Activated naive CD4-positive, alpha-beta T cell treated with anti-CD3 and anti-CD28 coated beads, Interleukin-2, amount 50 U/mL, for 24 hours (primary cell): ENCODE results near the gene FHDC1.

Experiments
- H3K27ac Mint-ChIP-seq: one replicate; pipeline ENCODE4 v1.8.0; 2021; ENCODE audit warnings: mild to moderate bottlenecking, mixed read lengths
- H3K27me3 Mint-ChIP-seq: one replicate; pipeline ENCODE4 v1.8.0; 2021; ENCODE audit warnings: mixed read lengths
- H3K36me3 Mint-ChIP-seq: one replicate; pipeline ENCODE4 v1.8.0; 2021; ENCODE audit warnings: mixed read lengths
- H3K4me1 Mint-ChIP-seq: one replicate; pipeline ENCODE4 v1.8.0; 2021; ENCODE audit warnings: mixed read lengths
- H3K4me3 Mint-ChIP-seq: one replicate; pipeline ENCODE4 v1.8.0; 2021; ENCODE audit warnings: mild to moderate bottlenecking, mixed read lengths
- H3K9me3 Mint-ChIP-seq: one replicate; pipeline ENCODE4 v1.8.0; 2021; ENCODE audit warnings: mixed read lengths

Gene FHDC1

GRCh38 chr4:153018684-153019083 is 82.6 kb downstream of the FHDC1 start:
- no peaks in the 10 kb centered on the region for H3K9me3 Mint-ChIP-seq
- H3K36me3 Mint-ChIP-seq: no peaks in the 10 kb centered on the region
- H3K27me3 Mint-ChIP-seq: no peaks in the 10 kb centered on the region
- no peak overlapping the region for H3K27ac Mint-ChIP-seq
- H3K4me1 Mint-ChIP-seq: no peaks in the 10 kb centered on the region
- no peak overlapping the region for H3K4me3 Mint-ChIP-seq

- H3K4me3 Mint-ChIP-seq: no peak overlapping the region
- H3K27ac Mint-ChIP-seq: no peak overlapping the region
- H3K4me1 Mint-ChIP-seq: peaks cover 5% of the 10 kb centered on the region
- no peaks in the 10 kb centered on the region for H3K27me3 Mint-ChIP-seq
- no peaks in the 10 kb centered on the region for H3K36me3 Mint-ChIP-seq
- no peaks in the 10 kb centered on the region for H3K9me3 Mint-ChIP-seq
These were observed 83.8 kb downstream of the FHDC1 start for GRCh38 chr4:153019906-153020305.

GRCh38 chr4:153020457-153020856 is 84.3 kb downstream of the FHDC1 start:
- Mint-ChIP-seq H3K36me3 (no peaks in the 10 kb centered on the region), H3K27ac (no peak overlapping the region), H3K4me1 (peaks cover 5% of the 10 kb centered on the region), H3K9me3 (no peaks in the 10 kb centered on the region), H3K4me3 (no peak overlapping the region), H3K27me3 (no peaks in the 10 kb centered on the region)

GRCh38 chr4:153021276-153021675 is 85.2 kb downstream of the FHDC1 start:
- Mint-ChIP-seq H3K4me3 (no peak overlapping the region), H3K9me3 (no peaks in the 10 kb centered on the region), H3K27me3 (no peaks in the 10 kb centered on the region), H3K36me3 (no peaks in the 10 kb centered on the region), H3K27ac (no peak overlapping the region), H3K4me1 (peaks cover 5% of the 10 kb centered on the region)

GRCh38 chr4:153022241-153022715 is 86.2 kb downstream of the FHDC1 start:
- H3K4me1 Mint-ChIP-seq: peaks cover 5% of the 10 kb centered on the region
- no peak overlapping the region for H3K4me3 Mint-ChIP-seq
- no peak overlapping the region for H3K27ac Mint-ChIP-seq
- no peaks in the 10 kb centered on the region for H3K36me3 Mint-ChIP-seq
- no peaks in the 10 kb centered on the region for H3K27me3 Mint-ChIP-seq
- no peaks in the 10 kb centered on the region for H3K9me3 Mint-ChIP-seq

GRCh38 chr4:153023139-153023538 is 87.0 kb downstream of the FHDC1 start:
- Mint-ChIP-seq H3K4me1 (peaks cover 5% of the 10 kb centered on the region), H3K36me3 (no peaks in the 10 kb centered on the region), H3K9me3 (no peaks in the 10 kb centered on the region), H3K27ac (no peak overlapping the region), H3K27me3 (no peaks in the 10 kb centered on the region), H3K4me3 (no peak overlapping the region)

GRCh38 chr4:153023692-153024394 is 87.7 kb downstream of the FHDC1 start:
- Mint-ChIP-seq H3K4me3 (no peak overlapping the region), H3K27me3 (no peaks in the 10 kb centered on the region), H3K36me3 (peaks cover under 1% of the 10 kb centered on the region), H3K9me3 (peaks cover 1% of the 10 kb centered on the region), H3K27ac (no peak overlapping the region), H3K4me1 (peaks cover 5% of the 10 kb centered on the region)

GRCh38 chr4:153024466-153024865 is 88.3 kb downstream of the FHDC1 start:
- Mint-ChIP-seq H3K27ac (no peak overlapping the region), H3K36me3 (peaks cover 4% of the 10 kb centered on the region), H3K9me3 (peaks cover 7% of the 10 kb centered on the region)

GRCh38 chr4:153025406-153025805 is 89.3 kb downstream of the FHDC1 start:
- Mint-ChIP-seq H3K9me3 (peaks cover 12% of the 10 kb centered on the region), H3K27ac (no peak overlapping the region), H3K4me1 (peaks cover 5% of the 10 kb centered on the region), H3K36me3 (peaks cover 7% of the 10 kb centered on the region), H3K4me3 (no peak overlapping the region), H3K27me3 (peaks cover 3% of the 10 kb centered on the region)

More at GRCh38 chr4:153024466-153024865, 88.3 kb downstream of the FHDC1 start:
- no peak overlapping the region for H3K4me3 Mint-ChIP-seq
- peaks cover 5% of the 10 kb centered on the region for H3K4me1 Mint-ChIP-seq
- no peaks in the 10 kb centered on the region for H3K27me3 Mint-ChIP-seq

GRCh38 chr4:153026591-153027346 is 90.6 kb downstream of the FHDC1 start:
- Mint-ChIP-seq H3K27ac (no peak overlapping the region), H3K36me3 (peaks cover 7% of the 10 kb centered on the region), H3K27me3 (peaks cover 3% of the 10 kb centered on the region), H3K9me3 (peaks cover 13% of the 10 kb centered on the region), H3K4me3 (no peak overlapping the region), H3K4me1 (peaks cover 5% of the 10 kb centered on the region)

- peaks cover 3% of the 10 kb centered on the region for H3K27me3 Mint-ChIP-seq
- peaks cover 7% of the 10 kb centered on the region for H3K36me3 Mint-ChIP-seq
- peaks cover 5% of the 10 kb centered on the region for H3K4me1 Mint-ChIP-seq
- H3K9me3 Mint-ChIP-seq: peaks cover 13% of the 10 kb centered on the region
- H3K27ac Mint-ChIP-seq: no peak overlapping the region
- no peak overlapping the region for H3K4me3 Mint-ChIP-seq
These were observed 91.7 kb downstream of the FHDC1 start for GRCh38 chr4:153027866-153028265.

GRCh38 chr4:153028535-153028934 is 92.4 kb downstream of the FHDC1 start:
- H3K9me3 Mint-ChIP-seq: peaks cover 13% of the 10 kb centered on the region
- H3K27me3 Mint-ChIP-seq: peaks cover 3% of the 10 kb centered on the region
- H3K27ac Mint-ChIP-seq: no peak overlapping the region
- no peak overlapping the region for H3K4me3 Mint-ChIP-seq
- peaks cover 5% of the 10 kb centered on the region for H3K4me1 Mint-ChIP-seq
- H3K36me3 Mint-ChIP-seq: peaks cover 7% of the 10 kb centered on the region
